ENCODE data around the gene COBLL1. TPM values are rescaled to one million over a fixed set of nuclear protein-coding genes. Genes with fewer than 3 reads are reported as not detected.

The COBLL1 gene
- total RNA-seq, 1 experiment from 2014 or later = 5.9 TPM

DNA sequence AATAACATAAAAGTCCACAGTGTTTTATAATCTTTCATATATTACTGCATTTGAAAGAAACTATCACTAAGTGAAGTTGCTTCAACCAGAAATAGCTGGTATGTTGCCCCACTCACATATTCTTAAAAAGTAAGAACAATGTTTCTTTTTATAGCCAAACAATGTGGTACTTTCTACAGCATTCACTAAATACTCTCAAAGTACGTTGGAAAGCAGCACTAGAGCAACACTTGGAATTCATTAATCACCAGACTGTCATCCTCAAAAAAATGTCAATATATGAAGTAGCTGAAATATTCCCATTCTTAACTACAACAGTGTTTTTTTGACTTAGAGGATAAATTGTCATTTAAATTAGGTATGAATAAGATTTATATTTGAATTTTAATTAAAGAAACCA is 32.8 kb downstream of the COBLL1 start:
- H3K27me3 Mint-ChIP-seq (ENCODE audit: low read depth) = no peaks in the 10 kb centered on the region
- no peak overlapping the region for H2BK12ac ChIP-seq (ENCODE audit: insufficient read length, low read depth, low read length)
- H3K18ac ChIP-seq (ENCODE audit: insufficient read length, low read depth, low read length) = no peak overlapping the region
- H3K9me3 Mint-ChIP-seq = no peaks in the 10 kb centered on the region
- H3K36me3 Mint-ChIP-seq (ENCODE audit: insufficient read depth in 1 of 3, low read depth in 3 of 3) = no peaks in the 10 kb centered on the region
- no peak overlapping the region for H3K14ac ChIP-seq (ENCODE audit: insufficient read depth, low read length)
- no peak overlapping the region for H3K23ac ChIP-seq (ENCODE audit: insufficient read length, low read depth, low read length)
- H3K27ac Mint-ChIP-seq = no peak overlapping the region
- H3K27me3 ChIP-seq (ENCODE audit: insufficient read depth, low read length) = no peaks in the 10 kb centered on the region
- no peak overlapping the region for H3K4ac ChIP-seq (ENCODE audit: low read depth, low read length)
- H3K4me1 Mint-ChIP-seq = 0 out of 4 replicates have a peak, but pooled peaks cover 0 to 3% of the 10 kb centered on the region in 2 experiments
- H3K9ac ChIP-seq (ENCODE audit: extremely low read depth, insufficient read length, low read length) = no peak overlapping the region
- H2BK20ac ChIP-seq (ENCODE audit: low read depth, low read length, poor library complexity, severe bottlenecking) = no peak overlapping the region
- H2BK120ac ChIP-seq (ENCODE audit: low read depth, low read length, poor library complexity, severe bottlenecking) = no peak overlapping the region
- H4K8ac ChIP-seq (replicated peaks; ENCODE audit: insufficient read length, low read depth, low read length) = no peak overlapping the region
- no peak for DNase-seq
- no peak overlapping the region for H4K91ac ChIP-seq (ENCODE audit: insufficient read length, low read depth, low read length)
- H3K79me2 ChIP-seq (ENCODE audit: insufficient read depth, low read length) = no peaks in the 10 kb centered on the region
- H3K79me1 ChIP-seq (ENCODE audit: insufficient read depth, low read depth, low read length, poor library complexity, severe bottlenecking) = no peaks in the 10 kb centered on the region
- no peak overlapping the region for H2AFZ ChIP-seq (ENCODE audit: low read length)
- no peak overlapping the region for H3K4me3 Mint-ChIP-seq
- no peak overlapping the region for H2BK15ac ChIP-seq (ENCODE audit: low read depth, low read length)
- no peak overlapping the region for H3K4me2 ChIP-seq (ENCODE audit: insufficient read depth, insufficient read length, low read length)
- no peaks in the 10 kb centered on the region for H3K9me3 ChIP-seq (ENCODE audit: control insufficient read depth, low read depth, low read length)
- no peaks in the 10 kb centered on the region for H3K4me1 ChIP-seq (ENCODE audit: insufficient read depth, low read length)
- no CpG with 5 or more reads among the region's 1 CpG for WGBS (ENCODE audit: extremely low coverage, insufficient read length, low lambda C conversion rate)
- H4K5ac ChIP-seq (ENCODE audit: insufficient read length, low read depth, low read length) = no peak overlapping the region
- no peak overlapping the region for H3K56ac ChIP-seq (ENCODE audit: insufficient read length, low read depth, low read length)
- TF ChIP-seq, protein P1, sequence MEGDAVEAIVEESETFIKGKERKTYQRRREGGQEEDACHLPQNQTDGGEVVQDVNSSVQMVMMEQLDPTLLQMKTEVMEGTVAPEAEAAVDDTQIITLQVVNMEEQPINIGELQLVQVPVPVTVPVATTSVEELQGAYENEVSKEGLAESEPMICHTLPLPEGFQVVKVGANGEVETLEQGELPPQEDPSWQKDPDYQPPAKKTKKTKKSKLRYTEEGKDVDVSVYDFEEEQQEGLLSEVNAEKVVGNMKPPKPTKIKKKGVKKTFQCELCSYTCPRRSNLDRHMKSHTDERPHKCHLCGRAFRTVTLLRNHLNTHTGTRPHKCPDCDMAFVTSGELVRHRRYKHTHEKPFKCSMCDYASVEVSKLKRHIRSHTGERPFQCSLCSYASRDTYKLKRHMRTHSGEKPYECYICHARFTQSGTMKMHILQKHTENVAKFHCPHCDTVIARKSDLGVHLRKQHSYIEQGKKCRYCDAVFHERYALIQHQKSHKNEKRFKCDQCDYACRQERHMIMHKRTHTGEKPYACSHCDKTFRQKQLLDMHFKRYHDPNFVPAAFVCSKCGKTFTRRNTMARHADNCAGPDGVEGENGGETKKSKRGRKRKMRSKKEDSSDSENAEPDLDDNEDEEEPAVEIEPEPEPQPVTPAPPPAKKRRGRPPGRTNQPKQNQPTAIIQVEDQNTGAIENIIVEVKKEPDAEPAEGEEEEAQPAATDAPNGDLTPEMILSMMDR (conservative IDR thresholded peaks at IDR 0.05) = no peak
- H3T11ph ChIP-seq (ENCODE audit: low read length) = no peak overlapping the region
- H4K20me1 ChIP-seq (ENCODE audit: control insufficient read depth, insufficient read depth, insufficient read length) = no peaks in the 10 kb centered on the region
- H3K27ac ChIP-seq (ENCODE audit: insufficient read length, low read depth, low read length) = no peak overlapping the region
- H2AK5ac ChIP-seq (ENCODE audit: insufficient read length, low read length) = no peak overlapping the region
- no peak overlapping the region for H2BK5ac ChIP-seq (ENCODE audit: insufficient read length, low read length)
- no peaks in the 10 kb centered on the region for H3K23me2 ChIP-seq (ENCODE audit: insufficient read length, low read depth, low read length, poor library complexity, severe bottlenecking)
